ENCODE measurements around the gene PTPN3.

PTPN3 gene

GRCh38 chr9:109351032-109351431, 147.1 kb downstream of the PTPN3 start:
- Histone ChIP-seq H3K79me2 (ENCODE audit: insufficient read depth, low read depth) (no peaks in the 10 kb centered on the region), H3K9ac (no peak overlapping the region), H4K20me1 (ENCODE audit: insufficient read depth) (no peaks in the 10 kb centered on the region), H3K27ac (no peak overlapping the region), H3K27me3 (ENCODE audit: insufficient read depth, low read depth) (no peaks in the 10 kb centered on the region), H3K4me1 (ENCODE audit: low read depth, poor library complexity, severe bottlenecking) (peaks cover 6% of the 10 kb centered on the region), H3K36me3 (ENCODE audit: insufficient read depth) (no peaks in the 10 kb centered on the region), H2AFZ (ENCODE audit: low read depth) (no peak overlapping the region), H3K4me3 (IDR thresholded peaks at IDR 0.05; ENCODE audit: insufficient read depth, low read depth, low read length) (no peak overlapping the region), H3K4me2 (no peak overlapping the region)
- TF ChIP-seq CTCF (conservative IDR thresholded peaks at IDR 0.05; ENCODE audit: low read depth, low read length): no peak

DNA sequence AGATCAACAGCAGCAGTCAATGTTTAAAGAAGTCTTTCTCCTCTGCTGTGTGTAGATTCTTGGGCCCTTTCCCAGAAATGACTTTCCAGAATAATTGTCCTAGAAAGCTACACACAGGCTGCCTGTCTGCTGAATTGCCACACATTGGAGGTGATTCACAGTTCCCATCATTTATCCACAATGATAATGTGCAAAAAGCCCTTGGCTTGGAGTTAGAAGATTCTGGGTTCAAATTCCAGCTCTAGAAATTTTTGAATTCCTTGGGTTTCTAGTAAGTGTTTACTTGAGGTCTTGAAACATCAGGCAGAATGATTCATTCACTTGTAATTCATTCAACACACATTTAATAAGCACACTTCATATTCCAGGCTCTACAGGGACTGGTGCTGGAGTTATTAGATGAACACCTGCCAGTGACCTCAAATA, 148.7 kb downstream of the PTPN3 start:
- Histone ChIP-seq H2AFZ (ENCODE audit: low read depth) (no peak overlapping the region), H4K20me1 (ENCODE audit: insufficient read depth) (no peaks in the 10 kb centered on the region), H3K4me1 (ENCODE audit: low read depth, poor library complexity, severe bottlenecking) (peaks cover 6% of the 10 kb centered on the region), H3K27ac (no peak overlapping the region), H3K27me3 (ENCODE audit: insufficient read depth, low read depth) (no peaks in the 10 kb centered on the region), H3K36me3 (ENCODE audit: insufficient read depth) (no peaks in the 10 kb centered on the region), H3K4me2 (no peak overlapping the region), H3K9ac (no peak overlapping the region), H3K4me3 (IDR thresholded peaks at IDR 0.05; ENCODE audit: insufficient read depth, low read depth, low read length) (no peak overlapping the region), H3K79me2 (ENCODE audit: insufficient read depth, low read depth) (no peaks in the 10 kb centered on the region)
- TF ChIP-seq CTCF (conservative IDR thresholded peaks at IDR 0.05; ENCODE audit: low read depth, low read length): no peak

DNA sequence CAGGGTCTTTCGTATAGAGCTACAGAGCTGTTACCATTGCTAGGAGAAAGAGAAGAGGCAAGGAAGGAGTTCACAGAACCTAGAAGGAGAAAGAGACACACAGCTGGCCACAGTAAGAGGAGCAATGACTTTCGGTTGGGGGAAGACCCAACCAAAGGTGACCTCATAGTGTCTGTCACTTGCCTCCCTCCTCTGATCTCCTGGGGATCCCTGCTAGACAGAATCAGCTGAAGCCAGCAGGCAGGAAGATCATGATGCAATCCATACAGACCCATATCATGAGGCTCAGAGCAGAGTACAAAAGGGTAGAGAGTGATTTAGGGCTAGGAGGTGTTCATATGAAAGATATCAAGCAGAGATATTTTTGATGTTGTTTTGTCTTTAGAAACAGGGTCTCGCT, 151.2 kb downstream of the PTPN3 start:
- TF ChIP-seq CTCF (conservative IDR thresholded peaks at IDR 0.05; ENCODE audit: low read depth, low read length): no peak
- Histone ChIP-seq H3K27ac (no peak overlapping the region), H3K4me2 (no peak overlapping the region), H2AFZ (ENCODE audit: low read depth) (no peak overlapping the region), H3K79me2 (ENCODE audit: insufficient read depth, low read depth) (no peaks in the 10 kb centered on the region), H3K36me3 (ENCODE audit: insufficient read depth) (no peaks in the 10 kb centered on the region), H3K4me3 (IDR thresholded peaks at IDR 0.05; ENCODE audit: insufficient read depth, low read depth, low read length) (no peak overlapping the region), H3K4me1 (ENCODE audit: low read depth, poor library complexity, severe bottlenecking) (peaks cover 6% of the 10 kb centered on the region), H3K9ac (no peak overlapping the region), H3K27me3 (ENCODE audit: insufficient read depth, low read depth) (no peaks in the 10 kb centered on the region), H4K20me1 (ENCODE audit: insufficient read depth) (no peaks in the 10 kb centered on the region)

DNA sequence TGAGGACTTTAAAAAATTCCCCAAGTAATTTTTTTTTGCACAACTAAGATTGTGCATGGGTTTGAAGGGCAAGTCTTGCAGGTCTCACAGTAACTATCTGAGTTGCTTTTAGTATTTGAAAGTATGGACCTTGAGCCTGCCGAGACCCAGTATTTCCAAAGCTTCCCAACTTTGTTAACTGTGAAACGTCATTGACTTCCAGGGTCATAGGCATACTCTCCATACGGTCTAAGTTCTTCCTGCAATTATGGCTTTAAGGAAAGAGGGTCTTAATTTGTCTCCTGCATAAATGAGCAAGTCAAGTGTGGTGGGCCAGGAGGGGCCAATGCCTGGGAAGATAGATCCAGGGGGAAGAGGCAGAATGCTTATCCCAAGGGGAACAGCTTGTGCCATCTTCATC, 153.2 kb downstream of the PTPN3 start:
- Histone ChIP-seq H3K4me3 (IDR thresholded peaks at IDR 0.05; ENCODE audit: insufficient read depth, low read depth, low read length) (no peak overlapping the region), H2AFZ (ENCODE audit: low read depth) (no peak overlapping the region), H3K36me3 (ENCODE audit: insufficient read depth) (no peaks in the 10 kb centered on the region), H3K4me1 (ENCODE audit: low read depth, poor library complexity, severe bottlenecking) (peaks cover 6% of the 10 kb centered on the region), H3K4me2 (no peak overlapping the region), H3K79me2 (ENCODE audit: insufficient read depth, low read depth) (no peaks in the 10 kb centered on the region), H3K9ac (no peak overlapping the region), H3K27me3 (ENCODE audit: insufficient read depth, low read depth) (no peaks in the 10 kb centered on the region), H3K27ac (no peak overlapping the region), H4K20me1 (ENCODE audit: insufficient read depth) (no peaks in the 10 kb centered on the region)
- no peak for TF ChIP-seq CTCF (conservative IDR thresholded peaks at IDR 0.05; ENCODE audit: low read depth, low read length)
